ENCODE data around the gene USP16. TPM values are rescaled to one million over a fixed set of nuclear protein-coding genes. Genes with fewer than 3 reads are reported as not detected.

Gene USP16
- total and polyA plus RNA-seq, 2 of the 13 experiments (the other 11 are each of a cell fraction or from before 2014, with no cell fraction given), result 16.5 to 46.9 TPM

- TF ChIP-seq MLX (CRISPR knock-in tag; IDR thresholded peaks at IDR 0.05) (no peak), SKIL (CRISPR knock-in tag; IDR thresholded peaks at IDR 0.05; ENCODE audit: borderline replicate concordance) (no peak), ZNF577 (CRISPR knock-in tag; IDR thresholded peaks at IDR 0.05; ENCODE audit: borderline replicate concordance, low read depth) (no peak), CEBPG (CRISPR knock-in tag; IDR thresholded peaks at IDR 0.05) (peak; percentile 27; the same call in 1 of the 2 replicates), ZKSCAN5 (CRISPR knock-in tag; IDR thresholded peaks at IDR 0.05) (no peak), ZNF235 (CRISPR knock-in tag; IDR thresholded peaks at IDR 0.05; ENCODE audit: borderline replicate concordance) (no peak; the same call in 1 of the 2 replicates), CERS6 (CRISPR knock-in tag; IDR thresholded peaks at IDR 0.05) (no peak), NFE2 (CRISPR knock-in tag; IDR thresholded peaks at IDR 0.05) (no peak), PCBP1 (IDR thresholded peaks at IDR 0.05; ENCODE audit: borderline replicate concordance, low read depth, low read length) (peak; percentile 69; the same call in 1 of the 2 replicates), WIZ (CRISPR knock-in tag; IDR thresholded peaks at IDR 0.05) (no peak), RAD21 (CRISPR knock-in tag; IDR thresholded peaks at IDR 0.05) (no peak), SPEN (CRISPR knock-in tag; IDR thresholded peaks at IDR 0.05; ENCODE audit: low read depth) (peak; percentile 80), ZNF879 (CRISPR knock-in tag; IDR thresholded peaks at IDR 0.05) (no peak), ZNF597 (CRISPR knock-in tag; IDR thresholded peaks at IDR 0.05) (no peak), SP2 (CRISPR knock-in tag; IDR thresholded peaks at IDR 0.05) (peak; percentile 98)
- TF ChIP-seq, protein P1, sequence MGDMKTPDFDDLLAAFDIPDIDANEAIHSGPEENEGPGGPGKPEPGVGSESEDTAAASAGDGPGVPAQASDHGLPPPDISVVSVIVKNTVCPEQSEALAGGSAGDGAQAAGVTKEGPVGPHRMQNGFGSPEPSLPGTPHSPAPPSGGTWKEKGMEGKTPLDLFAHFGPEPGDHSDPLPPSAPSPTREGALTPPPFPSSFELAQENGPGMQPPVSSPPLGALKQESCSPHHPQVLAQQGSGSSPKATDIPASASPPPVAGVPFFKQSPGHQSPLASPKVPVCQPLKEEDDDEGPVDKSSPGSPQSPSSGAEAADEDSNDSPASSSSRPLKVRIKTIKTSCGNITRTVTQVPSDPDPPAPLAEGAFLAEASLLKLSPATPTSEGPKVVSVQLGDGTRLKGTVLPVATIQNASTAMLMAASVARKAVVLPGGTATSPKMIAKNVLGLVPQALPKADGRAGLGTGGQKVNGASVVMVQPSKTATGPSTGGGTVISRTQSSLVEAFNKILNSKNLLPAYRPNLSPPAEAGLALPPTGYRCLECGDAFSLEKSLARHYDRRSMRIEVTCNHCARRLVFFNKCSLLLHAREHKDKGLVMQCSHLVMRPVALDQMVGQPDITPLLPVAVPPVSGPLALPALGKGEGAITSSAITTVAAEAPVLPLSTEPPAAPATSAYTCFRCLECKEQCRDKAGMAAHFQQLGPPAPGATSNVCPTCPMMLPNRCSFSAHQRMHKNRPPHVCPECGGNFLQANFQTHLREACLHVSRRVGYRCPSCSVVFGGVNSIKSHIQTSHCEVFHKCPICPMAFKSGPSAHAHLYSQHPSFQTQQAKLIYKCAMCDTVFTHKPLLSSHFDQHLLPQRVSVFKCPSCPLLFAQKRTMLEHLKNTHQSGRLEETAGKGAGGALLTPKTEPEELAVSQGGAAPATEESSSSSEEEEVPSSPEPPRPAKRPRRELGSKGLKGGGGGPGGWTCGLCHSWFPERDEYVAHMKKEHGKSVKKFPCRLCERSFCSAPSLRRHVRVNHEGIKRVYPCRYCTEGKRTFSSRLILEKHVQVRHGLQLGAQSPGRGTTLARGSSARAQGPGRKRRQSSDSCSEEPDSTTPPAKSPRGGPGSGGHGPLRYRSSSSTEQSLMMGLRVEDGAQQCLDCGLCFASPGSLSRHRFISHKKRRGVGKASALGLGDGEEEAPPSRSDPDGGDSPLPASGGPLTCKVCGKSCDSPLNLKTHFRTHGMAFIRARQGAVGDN (CRISPR knock-in tag; IDR thresholded peaks at IDR 0.05), result peak; percentile 82
- TF ChIP-seq, protein P2, sequence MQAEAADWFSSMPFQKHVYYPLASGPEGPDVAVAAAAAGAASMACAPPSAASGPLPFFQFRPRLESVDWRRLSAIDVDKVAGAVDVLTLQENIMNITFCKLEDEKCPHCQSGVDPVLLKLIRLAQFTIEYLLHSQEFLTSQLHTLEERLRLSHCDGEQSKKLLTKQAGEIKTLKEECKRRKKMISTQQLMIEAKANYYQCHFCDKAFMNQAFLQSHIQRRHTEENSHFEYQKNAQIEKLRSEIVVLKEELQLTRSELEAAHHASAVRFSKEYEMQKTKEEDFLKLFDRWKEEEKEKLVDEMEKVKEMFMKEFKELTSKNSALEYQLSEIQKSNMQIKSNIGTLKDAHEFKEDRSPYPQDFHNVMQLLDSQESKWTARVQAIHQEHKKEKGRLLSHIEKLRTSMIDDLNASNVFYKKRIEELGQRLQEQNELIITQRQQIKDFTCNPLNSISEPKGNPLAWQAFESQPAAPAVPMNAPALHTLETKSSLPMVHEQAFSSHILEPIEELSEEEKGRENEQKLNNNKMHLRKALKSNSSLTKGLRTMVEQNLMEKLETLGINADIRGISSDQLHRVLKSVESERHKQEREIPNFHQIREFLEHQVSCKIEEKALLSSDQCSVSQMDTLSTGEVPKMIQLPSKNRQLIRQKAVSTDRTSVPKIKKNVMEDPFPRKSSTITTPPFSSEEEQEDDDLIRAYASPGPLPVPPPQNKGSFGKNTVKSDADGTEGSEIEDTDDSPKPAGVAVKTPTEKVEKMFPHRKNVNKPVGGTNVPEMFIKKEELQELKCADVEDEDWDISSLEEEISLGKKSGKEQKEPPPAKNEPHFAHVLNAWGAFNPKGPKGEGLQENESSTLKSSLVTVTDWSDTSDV (CRISPR knock-in tag; IDR thresholded peaks at IDR 0.05), result 0 out of 2 replicates have a peak, but pooled peaks have one; percentile 42
Observed at GRCh38 chr21:28992526-28993292, 31.8 kb upstream of the USP16 start, which contains the start of gene LTN1 (continued).

All from HepG2 (cell line).